ENCODE measurements around the gene GNB1.
"Not testable (repeated sequence)": the region's sequence is repeated elsewhere in the genome, so short reads cannot be mapped to it uniquely, and the experiment has no call there.

Gene GNB1

GRCh38 chr1:1856161-1856560 is 34.7 kb downstream of the GNB1 start:
- FAIRE-seq = not testable (repeated sequence)

DNA sequence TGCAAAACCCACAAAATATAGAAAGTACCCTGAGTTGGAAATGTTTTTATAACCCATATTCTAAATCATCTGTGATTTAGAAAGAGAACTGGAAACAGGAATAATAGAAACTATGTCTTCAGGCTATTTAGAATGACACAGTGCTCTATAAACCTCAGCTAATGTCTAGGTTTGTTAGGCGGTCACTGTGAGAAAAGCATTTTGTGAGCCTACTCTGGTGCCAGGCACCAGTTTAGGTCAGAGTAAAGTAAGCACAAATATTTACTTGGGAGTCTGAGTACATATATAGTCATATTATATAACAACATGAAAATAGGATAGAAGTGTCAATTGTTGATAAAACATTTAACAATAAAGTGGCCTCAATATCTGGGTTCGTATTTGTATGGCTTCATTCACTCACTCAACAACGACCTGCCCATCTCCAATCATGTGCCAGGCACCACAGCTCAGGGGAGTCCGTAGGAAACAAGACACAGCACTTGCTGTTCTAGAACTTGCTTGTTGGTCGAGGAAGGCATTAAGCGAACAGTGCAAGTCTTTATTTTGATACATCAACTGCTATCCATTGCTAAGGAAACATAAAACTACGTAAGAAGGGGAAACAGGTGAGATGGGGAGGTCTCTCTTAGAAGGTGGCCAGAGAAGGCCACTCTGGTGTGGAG is 37.2 kb downstream of the GNB1 start:
- FAIRE-seq = no peak

DNA sequence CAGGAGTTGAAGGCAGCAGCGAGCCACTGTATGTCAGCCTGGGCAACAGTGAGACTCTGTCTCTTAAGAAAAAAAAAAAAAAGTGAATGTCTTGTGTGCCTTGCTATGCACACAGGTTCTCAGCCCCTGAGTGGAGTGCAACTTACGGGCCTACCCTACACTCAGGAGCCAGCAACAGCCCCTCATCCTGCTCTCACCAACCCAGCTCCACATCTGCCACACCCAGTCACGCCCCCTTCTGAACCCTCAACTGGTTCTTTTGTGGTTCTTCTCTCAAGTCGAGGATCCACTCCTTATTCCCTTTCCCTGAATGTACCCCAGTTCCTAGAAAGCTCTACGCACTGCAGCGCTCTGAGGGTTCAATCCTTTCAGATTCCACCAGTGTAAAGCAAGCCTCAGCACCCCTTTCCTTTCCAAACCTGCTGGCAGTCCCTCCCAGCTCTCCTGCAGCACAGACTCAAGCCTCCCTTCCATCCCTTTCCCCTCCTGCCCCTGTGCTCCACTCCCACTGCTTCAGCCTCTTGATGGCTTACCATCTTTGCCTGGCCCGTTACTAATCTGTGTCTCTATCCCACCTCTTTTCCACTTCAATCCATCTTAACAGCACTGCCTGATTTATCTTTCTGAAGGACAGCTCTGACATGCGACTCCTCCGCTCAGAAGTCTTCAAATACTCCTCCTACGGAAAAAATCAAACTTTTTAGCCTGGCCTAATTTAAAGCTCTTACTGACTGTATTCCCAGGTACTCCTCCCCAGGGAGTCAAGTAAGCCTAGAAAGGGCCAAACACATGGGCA is 38.1 kb downstream of the GNB1 start:
- FAIRE-seq = no peak

DNA sequence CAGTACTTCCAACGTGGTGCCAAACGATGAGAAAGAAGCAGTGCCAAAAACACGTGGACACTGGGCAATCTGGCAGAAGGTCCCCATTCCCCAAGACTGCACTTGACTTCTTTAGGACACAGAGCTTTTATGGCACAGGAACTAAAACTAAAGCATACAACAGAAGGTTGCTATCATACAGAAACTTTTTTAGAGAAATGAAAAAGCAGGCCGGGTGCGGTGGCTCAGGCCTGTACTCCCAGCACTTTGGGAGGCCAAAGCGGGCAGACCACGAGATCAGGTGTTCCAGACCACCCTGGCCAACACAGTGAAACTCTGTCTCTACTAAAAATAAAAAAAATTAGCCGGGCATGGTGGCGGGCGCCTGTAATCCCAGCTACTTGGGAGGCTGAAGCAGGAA is 43.0 kb downstream of the GNB1 start:
- no peak for FAIRE-seq

- FAIRE-seq = no peak
Observed at GRCh38 chr1:1847061-1847850, 43.6 kb downstream of the GNB1 start.

DNA sequence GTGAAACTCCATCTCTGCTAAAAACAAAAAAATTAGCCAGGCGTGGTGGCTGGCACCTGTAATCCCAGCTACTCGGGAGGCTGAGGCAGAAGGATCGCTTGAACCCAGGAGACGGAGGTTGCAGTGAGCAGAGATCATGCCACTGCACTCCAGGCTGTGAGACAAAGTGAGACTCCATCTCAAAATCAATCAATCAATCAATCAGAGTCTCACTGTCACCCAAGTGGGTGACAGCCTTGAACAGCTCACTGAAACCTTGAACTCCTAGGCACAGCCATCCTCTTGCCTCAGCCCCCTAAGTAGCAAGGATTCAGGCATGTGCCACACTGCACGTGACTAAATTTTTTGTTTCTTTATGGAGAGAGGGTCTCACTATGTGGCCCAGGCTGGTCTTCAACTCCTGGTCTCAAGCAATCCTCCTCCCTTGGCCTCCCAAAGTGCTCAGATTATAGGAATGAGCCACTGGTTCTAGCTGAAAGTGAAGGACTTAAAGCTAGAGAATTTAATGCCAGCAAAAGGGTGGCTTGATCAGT is 44.4 kb downstream of the GNB1 start:
- no peak for FAIRE-seq

DNA sequence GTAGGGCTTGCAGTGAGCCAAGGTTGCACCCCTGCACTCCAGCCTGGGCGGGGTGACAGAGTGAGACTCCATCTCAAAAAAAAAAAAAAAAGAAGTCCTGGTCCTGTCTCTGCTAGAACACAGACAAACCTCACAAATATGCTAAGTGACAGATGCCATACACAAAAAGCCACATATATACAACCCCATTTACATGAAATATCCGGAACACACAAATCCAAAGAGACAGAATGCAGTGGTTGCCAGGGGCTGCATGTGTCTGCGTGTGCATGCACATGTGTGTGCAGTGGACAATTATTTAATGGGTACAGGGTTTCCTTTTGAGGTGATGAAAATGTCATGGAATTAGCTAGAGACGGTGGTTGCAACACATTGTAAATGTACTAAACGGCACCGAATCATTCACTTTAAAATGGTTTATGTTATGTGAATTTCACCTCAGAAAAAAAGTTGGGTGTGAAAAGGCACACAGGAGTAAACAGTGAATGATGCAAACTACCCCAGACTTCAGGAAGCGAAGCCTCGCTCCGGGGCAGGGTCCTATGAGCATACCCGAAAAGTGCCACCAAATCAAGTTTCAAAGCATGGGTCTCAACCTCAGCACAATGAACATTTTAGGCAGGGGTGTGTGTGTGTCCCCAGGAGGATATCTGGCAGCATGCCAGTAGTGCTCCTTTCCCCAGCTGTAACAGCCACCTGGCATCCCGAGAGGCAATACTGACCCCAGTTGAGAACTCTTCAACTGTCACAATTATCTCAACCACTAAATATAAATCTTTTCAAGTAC is 48.3 kb downstream of the GNB1 start:
- no peak for FAIRE-seq

- FAIRE-seq = no peak
Observed at GRCh38 chr1:1841575-1841995, 49.3 kb downstream of the GNB1 start.

- FAIRE-seq = no peak
Observed at GRCh38 chr1:1839311-1839965, 51.4 kb downstream of the GNB1 start.

DNA sequence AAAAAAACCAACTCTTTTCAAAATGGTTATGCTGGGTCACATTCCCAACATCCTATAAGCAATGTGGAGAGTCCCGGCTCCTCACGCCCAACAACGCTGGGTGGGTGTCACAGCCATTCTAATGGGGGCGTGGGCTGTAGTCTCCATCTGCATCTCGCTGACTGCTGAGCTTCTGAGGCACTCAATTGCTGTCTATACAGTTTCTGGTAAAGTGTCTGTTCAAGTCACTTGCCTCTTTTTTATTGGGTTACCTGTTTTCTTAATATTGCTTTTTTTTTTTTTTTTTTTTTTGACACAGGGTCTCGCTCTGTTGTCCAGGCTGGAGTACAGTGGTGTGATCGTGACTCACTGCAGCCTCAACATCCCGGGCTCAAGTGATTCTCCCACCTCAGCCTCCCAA is 54.8 kb downstream of the GNB1 start:
- FAIRE-seq = no peak

GRCh38 chr1:1835546-1835945 is 55.3 kb downstream of the GNB1 start:
- FAIRE-seq = no peak

- FAIRE-seq = no peak
Observed at GRCh38 chr1:1833916-1834325, 57.0 kb downstream of the GNB1 start.

DNA sequence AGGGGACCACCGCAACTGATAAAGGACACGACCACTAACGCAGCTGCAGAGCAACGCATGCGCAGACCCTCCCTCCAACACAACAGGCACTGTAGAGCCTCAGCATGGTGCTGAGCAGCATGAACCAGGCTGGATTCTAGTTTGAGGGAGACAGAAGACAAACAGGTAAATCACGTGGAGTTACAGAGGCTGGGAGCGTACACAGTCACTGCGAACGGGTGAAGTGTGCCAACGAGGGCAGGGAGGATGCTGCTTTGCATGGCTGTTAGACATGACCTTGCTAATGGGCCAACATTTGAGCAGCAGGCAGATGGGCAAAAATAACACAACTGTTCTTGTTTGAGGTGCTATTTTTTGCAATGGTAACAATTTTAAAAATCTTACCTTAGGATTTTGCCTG is 57.4 kb downstream of the GNB1 start:
- FAIRE-seq = no peak

- FAIRE-seq = no peak
Observed at GRCh38 chr1:1832820-1833219, 58.1 kb downstream of the GNB1 start.

DNA sequence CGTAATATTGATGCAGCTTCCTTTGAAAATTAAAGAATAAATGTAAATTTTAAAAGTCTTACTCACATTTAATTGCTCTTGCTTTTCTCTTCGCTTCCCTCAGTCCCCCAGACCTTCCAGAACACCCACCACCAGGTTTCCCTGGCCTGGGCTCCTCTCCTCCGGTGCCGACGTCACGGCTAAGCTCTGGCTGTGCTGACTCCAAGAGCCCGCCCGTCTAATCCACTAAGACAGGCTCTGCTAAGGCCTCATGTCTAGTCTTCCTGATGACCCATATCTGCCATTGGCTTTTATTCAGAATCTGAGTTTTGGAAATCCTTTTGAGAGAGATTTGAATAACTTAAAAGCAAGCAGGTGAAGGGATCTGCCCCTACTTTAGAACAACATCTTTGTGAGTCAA is 58.7 kb downstream of the GNB1 start:
- FAIRE-seq = no peak

GRCh38 chr1:1827089-1827848 is 63.6 kb downstream of the GNB1 start:
- no peak for FAIRE-seq

DNA sequence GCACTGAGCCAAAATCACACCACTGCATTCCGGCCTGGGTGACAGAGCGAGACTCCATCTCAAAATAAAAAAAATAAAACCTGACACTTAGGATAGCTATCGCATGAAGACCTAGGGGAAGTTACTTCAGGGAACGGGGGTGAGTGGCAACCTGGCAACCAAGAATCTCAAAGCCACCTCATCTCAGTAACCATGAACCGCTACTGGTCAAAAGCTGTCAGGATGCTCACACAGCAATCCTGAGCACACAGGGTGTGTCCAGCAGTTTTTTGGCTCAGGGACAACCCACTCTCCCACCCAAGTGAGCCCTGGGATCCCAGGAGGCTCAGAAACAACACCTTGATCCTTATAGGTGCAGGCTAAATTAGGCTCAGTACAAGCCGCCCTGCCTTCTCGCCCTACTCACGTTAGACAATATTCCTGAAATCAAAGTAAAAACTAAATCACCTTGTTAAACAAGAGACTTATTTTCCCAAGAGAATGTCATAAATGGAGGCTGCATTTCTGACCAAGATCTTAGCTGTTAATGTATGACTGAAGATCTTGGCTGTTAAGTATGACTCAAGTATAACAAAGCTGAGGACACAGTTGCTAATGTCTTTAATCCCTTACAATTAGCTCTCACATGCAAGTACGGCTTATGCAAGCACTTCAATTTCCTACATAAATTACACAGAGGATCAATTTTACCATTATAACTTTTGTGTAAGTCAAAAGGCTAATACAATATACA is 64.4 kb downstream of the GNB1 start:
- no peak for FAIRE-seq

- FAIRE-seq = no peak
Observed at GRCh38 chr1:1825217-1825616, 65.7 kb downstream of the GNB1 start.

DNA sequence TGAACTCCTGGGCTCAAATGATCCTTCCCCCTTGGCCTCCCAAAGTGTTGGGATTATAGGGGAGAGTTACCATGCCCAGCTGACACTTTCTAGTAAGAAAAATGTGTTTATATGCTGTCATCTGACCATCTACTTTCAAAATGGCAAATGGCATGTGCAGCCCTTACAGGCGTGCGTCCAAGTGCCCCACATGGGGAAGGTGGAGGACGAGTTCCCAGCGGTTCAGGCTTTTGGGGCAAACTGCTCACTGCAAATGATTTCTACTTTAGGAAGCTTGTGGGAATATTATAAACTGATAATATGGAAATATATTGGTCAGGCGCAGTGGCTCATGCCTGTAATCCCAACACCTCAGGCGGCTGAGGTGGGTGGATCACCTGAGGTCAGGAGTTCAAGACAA is 71.1 kb downstream of the GNB1 start:
- FAIRE-seq = no peak

- no peak for FAIRE-seq
Observed at GRCh38 chr1:1817221-1817620, 73.7 kb downstream of the GNB1 start.
